Fibroblast of skin of left quadriceps (primary cell): ENCODE measurements around the gene ZNF841.
A peak's percentile ranks its signal among the peaks of the same experiment; 100 is the strongest.
"Not testable (repeated sequence)": the region's sequence is repeated elsewhere in the genome, so short reads cannot be mapped to it uniquely, and the experiment has no call there.

Experiments used
- DNase-seq, 2 experiments: peaks; one replicate each; pipeline ENCODE4 v3.0.0-alpha.2; 2013; ENCODE audit warnings: low read depth in 2 of 2

The ZNF841 gene

GRCh38 chr19:52066258-52066863 lies 29.2 kb downstream of the ZNF841 start:
- no peak for DNase-seq

GRCh38 chr19:52065399-52065798 lies 30.2 kb downstream of the ZNF841 start:
- DNase-seq = no peak

DNA sequence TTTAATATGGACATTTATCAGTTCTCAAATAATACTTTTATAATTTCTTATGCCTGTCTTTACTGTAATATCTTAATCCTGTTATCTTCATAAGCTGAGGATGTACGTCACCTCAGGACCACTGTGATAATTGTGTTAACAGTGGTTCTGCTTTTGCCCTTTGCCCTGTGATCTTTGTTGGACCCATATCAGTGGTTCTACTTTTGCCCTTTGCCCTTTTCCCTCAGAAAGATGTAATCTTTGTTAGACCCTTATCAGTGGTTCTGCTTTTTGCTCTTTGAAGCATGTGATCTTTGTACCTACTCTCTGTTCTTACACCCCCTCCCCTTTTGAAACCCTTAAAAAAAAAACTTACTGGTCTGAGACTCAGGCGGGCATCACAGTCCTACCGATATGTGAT lies 39.1 kb downstream of the ZNF841 start:
- not testable (repeated sequence) for DNase-seq

DNA sequence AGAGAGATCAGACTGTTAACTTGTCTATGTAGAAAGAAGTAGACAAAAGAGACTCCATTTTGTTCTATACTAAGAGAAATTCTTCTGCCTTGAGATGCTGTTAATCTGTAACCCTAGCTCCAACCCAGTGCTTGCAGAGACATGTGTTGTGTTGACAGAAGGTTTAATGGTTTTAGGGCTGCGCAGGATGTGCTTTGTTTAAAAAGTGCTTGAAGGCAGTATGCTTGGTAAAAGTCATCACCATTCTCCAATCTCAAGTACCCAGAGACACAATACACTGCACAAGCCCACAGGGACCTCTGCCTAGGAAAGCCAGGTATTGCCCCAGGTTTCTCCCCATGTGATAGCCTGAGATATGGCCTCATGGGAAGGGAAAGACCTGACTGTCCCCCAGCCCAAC lies 43.8 kb downstream of the ZNF841 start:
- not testable (repeated sequence) for DNase-seq

DNA sequence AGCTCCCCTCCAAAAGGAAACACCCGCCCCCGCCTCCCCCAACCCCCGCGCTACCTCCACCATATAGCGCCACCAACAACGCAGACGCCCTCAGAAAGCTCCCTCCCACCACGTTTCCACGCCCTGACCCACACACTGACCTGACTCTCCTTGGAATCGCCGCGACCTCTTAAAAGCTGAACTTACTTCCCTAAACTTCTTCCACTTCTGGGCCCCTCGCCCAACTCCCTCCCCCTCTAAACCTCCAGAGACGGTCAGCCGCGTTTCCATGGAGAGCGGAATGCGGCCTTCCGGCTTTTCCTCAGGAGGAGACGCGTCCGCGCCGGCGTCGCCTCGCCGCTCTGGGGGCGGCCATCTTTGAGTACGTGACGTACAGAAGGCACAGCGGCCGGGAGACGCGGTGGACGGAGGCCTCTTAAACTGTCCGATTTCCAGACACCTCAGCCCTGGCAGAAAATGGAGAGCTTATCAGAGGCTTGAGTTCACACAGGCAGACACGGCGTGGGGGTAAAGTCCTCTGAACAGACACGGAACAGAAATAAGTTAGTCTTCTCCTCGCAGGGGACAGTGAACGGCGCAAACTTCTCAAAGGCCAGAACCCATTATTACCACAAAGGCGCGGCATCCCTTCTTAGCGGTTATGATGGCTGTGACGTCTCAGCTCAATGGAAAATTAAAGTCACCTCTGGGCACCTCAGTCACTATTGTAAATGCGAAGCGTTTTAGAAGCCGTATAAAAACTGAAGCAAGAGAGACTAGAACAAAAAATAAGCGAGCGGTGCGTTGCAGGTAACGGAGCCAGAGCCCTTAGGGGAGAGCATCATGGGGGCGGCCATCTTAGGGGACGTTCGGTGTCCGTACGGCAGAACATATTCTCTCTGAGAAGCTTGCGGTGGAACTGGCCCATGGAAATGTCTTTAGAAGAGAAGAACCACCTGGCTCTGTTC lies 46.7 kb downstream of the ZNF841 start, which contains the start of gene ZNF432:
Gene ZNF432 (minus strand): TSS at position 284 of the 947 bp plus-strand sequence. CDS start 1,970 bp downstream, outside the sequence.
- DNase-seq = peak; percentile 84

DNA sequence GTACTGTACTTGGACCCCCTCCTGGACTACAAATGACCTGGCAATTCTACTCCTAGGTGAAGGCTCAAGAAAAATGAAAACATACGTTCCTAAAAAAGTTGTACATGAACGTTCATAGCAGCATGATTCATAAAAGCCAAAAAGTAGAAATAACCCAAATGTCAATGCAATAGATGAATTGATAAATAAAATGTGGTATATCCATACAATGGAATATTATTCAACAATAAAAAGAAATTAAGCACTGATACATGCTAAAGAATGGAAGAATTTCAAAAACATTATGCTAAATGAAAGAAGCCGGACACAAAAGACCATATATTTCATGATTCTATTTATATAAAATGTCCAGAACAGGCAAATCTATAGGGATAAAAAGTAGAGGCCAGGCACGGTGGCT lies 56.4 kb downstream of the ZNF841 start:
- DNase-seq = no peak

GRCh38 chr19:52034051-52034728 lies 61.4 kb downstream of the ZNF841 start:
- DNase-seq = no peak

DNA sequence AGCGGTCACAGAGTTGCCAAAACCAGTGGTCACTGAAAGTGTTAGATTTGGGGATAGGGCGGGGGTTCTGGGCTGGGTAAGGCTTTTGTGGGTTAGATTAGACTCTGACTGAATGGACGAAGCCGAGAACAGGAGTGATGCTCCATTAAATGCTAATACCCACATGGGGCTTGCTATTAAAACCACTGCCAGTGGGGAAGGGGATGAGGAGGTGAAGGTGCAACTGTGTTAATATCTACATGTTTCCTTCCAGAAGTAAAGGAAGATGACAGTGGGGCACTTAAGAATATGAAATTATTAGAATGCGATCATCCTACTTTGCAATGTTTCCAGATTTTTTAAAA lies 66.8 kb downstream of the ZNF841 start:
- no peak for DNase-seq

- DNase-seq = peak; percentile 61 to 67
Observed at GRCh38 chr19:52028027-52028779, 67.4 kb downstream of the ZNF841 start, which contains the start of gene ZNF614. ZNF614 (minus strand) TSS chr19:52028379; CDS start chr19:52025745, 2,634 bp downstream.

- not testable (repeated sequence) for DNase-seq
Observed at GRCh38 chr19:52026255-52026990, 69.1 kb downstream of the ZNF841 start.

DNA sequence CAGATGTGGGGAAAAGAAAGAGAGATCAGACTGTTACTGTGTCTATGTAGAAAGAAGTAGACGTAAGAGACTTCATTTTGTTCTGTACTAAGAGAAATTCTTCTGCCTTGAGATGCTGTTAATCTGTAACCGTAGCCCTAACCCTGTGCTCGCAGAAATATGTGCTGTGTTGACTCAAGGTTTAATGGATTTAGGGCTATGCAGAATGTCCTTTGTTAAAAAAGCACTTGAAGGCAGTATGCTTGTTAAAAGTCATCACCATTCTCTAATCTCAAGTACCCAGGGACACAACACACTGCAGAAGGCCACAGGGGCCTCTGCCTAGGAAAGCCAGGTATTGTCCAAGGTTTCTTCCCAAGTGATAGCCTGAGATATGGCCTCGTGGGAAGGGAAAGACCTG lies 71.1 kb downstream of the ZNF841 start:
- DNase-seq = not testable (repeated sequence)

- DNase-seq = no peak
Observed at GRCh38 chr19:52022193-52022592, 73.4 kb downstream of the ZNF841 start.

GRCh38 chr19:52020506-52020905 lies 75.1 kb downstream of the ZNF841 start:
- no peak for DNase-seq
